RWPE1 (cell line): Measurements from ENCODE around the gene PTRH2.

Experiments used
- CTCF ChIA-PET: fragments of 350-600 bp; sonication (Branson Sonifier 250); formaldehyde crosslinking; extraction: SDS; loops from one replicate; lab custom pipeline; 2021; lab: Yijun Ruan, JAX
- POLR2A ChIA-PET: fragments of 400-600 bp; formaldehyde crosslinking; extraction: SDS; loops from one replicate; lab custom pipeline; 2020; ENCODE audit warnings: antibody characterized with exemption; ENCODE audit not compliant: low non-redundant PET; lab: Yijun Ruan, JAX
- DNase-seq: peaks from one replicate; pipeline ENCODE4 v3.0.0; 2012; ENCODE audit warnings: low spot score
- H3K27ac ChIP-seq: fragments of 450-650 bp; 2 replicates; pipeline ENCODE4 v1.5.1; 2017
- TF ChIP-seq, protein P1 (sequence below): fragments of 450-650 bp; conservative IDR thresholded peaks from 2 replicates; pipeline ENCODE4 v1.5.1; 2017; ENCODE audit warnings: low read depth, mild to moderate bottlenecking

Gene PTRH2

GRCh38 chr17:59752446-59752845 is 45.2 kb upstream of the PTRH2 start:
- TF ChIP-seq, protein P1, sequence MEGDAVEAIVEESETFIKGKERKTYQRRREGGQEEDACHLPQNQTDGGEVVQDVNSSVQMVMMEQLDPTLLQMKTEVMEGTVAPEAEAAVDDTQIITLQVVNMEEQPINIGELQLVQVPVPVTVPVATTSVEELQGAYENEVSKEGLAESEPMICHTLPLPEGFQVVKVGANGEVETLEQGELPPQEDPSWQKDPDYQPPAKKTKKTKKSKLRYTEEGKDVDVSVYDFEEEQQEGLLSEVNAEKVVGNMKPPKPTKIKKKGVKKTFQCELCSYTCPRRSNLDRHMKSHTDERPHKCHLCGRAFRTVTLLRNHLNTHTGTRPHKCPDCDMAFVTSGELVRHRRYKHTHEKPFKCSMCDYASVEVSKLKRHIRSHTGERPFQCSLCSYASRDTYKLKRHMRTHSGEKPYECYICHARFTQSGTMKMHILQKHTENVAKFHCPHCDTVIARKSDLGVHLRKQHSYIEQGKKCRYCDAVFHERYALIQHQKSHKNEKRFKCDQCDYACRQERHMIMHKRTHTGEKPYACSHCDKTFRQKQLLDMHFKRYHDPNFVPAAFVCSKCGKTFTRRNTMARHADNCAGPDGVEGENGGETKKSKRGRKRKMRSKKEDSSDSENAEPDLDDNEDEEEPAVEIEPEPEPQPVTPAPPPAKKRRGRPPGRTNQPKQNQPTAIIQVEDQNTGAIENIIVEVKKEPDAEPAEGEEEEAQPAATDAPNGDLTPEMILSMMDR, result no peak
- ChIA-PET POLR2A (no interaction called here), CTCF (interaction anchor here (0.7 to 0.9 kb wide), 3 partner anchors 18 to 135 kb away, joined by 3 to 4 read pairs (median 4); no protein-coding TSS in a partner anchor)
- DNase-seq, result no peak
- H3K27ac ChIP-seq, result no peak overlapping the region

- ChIA-PET POLR2A (no interaction called here), CTCF (interaction anchor here (0.6 kb wide), 1 partner anchor 830 kb away, joined by 4 read pairs; no protein-coding TSS in a partner anchor)
- TF ChIP-seq, protein P1, result no peak
- H3K27ac ChIP-seq, result peak overlapping the region; percentile 53
- no peak for DNase-seq
Observed at GRCh38 chr17:59751955-59752413, 44.8 kb upstream of the PTRH2 start.

- TF ChIP-seq, protein P1, result no peak
- ChIA-PET CTCF (interaction anchor here (2.4 kb wide), 1 partner anchor 111 kb away, joined by 12 read pairs; no protein-coding TSS in a partner anchor), POLR2A (interaction anchor here (0.6 kb wide), 1 partner anchor 106 kb away, joined by 3 read pairs; no protein-coding TSS in a partner anchor)
- 0 out of 2 replicates have a peak overlapping the region, but pooled peaks have one; percentile 34 for H3K27ac ChIP-seq
- DNase-seq, result no peak
Observed at GRCh38 chr17:59748591-59748990, 41.4 kb upstream of the PTRH2 start.

- DNase-seq, result peak; percentile 30
- TF ChIP-seq, protein P1, result peak; percentile 82
- ChIA-PET CTCF (interaction anchor here (0.6 to 1.6 kb wide), 5 partner anchors 33 to 316 kb away, joined by 3 to 13 read pairs (median 4); no protein-coding TSS in a partner anchor), POLR2A (no interaction called here)
- H3K27ac ChIP-seq, result peak overlapping the region; percentile 17; the same call in 1 of the 2 replicates
Observed at GRCh38 chr17:59746849-59747445, 39.7 kb upstream of the PTRH2 start.

DNA sequence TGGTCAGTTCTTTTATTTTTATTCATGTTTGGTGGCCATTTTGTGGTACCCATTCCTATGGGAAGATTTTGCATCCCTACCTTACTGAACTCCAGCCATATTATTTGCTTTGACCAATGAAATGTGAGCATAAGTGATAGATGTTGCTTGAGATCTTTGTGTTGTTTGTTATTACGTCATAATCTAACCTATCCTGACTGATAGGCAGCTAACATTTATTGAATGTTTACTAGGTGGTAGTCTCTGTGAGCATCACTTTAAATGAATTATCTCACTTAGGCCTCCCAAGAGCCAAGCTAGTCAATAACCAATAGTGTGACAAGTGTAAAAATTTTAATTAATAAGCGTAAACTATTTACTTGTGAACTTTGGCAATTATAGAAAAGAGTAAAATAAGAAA is 37.8 kb upstream of the PTRH2 start:
- H3K27ac ChIP-seq, result no peak overlapping the region
- TF ChIP-seq, protein P1, result no peak
- CTCF ChIA-PET, result interaction anchor here (1.0 kb wide), 1 partner anchor 114 kb away, joined by 4 read pairs; no protein-coding TSS in a partner anchor
- DNase-seq, result no peak
- POLR2A ChIA-PET, result interaction anchor here (0.6 kb wide), 1 partner anchor 148 kb away, joined by 3 read pairs; no protein-coding TSS in a partner anchor

DNA sequence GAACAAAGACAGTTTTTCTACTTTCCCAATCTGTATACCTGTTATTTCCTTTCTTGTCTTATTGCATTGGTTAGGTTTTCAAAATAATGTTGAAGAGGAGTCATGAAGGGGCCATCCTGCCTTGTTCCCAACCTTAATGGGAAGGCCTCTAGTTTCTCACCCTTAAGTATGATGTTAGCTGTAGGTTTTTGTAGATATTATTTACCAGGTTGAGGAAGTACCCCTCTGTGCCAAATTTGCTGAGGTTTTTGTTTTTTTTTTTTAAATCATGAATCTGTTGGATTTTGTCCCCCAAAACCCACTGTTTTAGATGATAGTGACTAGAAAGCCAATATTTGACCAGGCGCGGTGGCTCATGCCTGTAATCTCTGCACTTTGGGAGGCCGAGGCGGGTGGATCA is 36.6 kb upstream of the PTRH2 start:
- no peak overlapping the region for H3K27ac ChIP-seq
- ChIA-PET POLR2A (no interaction called here), CTCF (interaction anchor here (0.6 kb wide), 1 partner anchor 833 kb away, joined by 5 read pairs; no protein-coding TSS in a partner anchor)
- DNase-seq, result no peak
- TF ChIP-seq, protein P1, result no peak
